B cell (primary cell): ENCODE results near the gene AFF3.

Experiments used
- CTCF ChIP-seq: fragments of 200-600 bp; IDR thresholded peaks from one replicate; pipeline ENCODE4 v1.8.0; 2022; ENCODE audit warnings: antibody characterized with exemption, mild to moderate bottlenecking
- EZH2 ChIP-seq: IDR thresholded peaks from 2 replicates; pipeline ENCODE4 v1.6.1; 2012; ENCODE audit warnings: borderline replicate concordance, low read depth, mild to moderate bottlenecking, moderate library complexity, low read length; ENCODE audit not compliant: insufficient read depth, poor library complexity, severe bottlenecking

- TF ChIP-seq CTCF (no peak), EZH2 (no peak)
Measured at GRCh38 chr2:99857372-99857771, 285.0 kb downstream of the AFF3 start.
